GM21529 (cell line): ENCODE measurements around the gene KLHDC7B.
A peak's percentile ranks its signal among the peaks of the same experiment; 100 is the strongest.

ENCODE experiments used
- ATAC-seq: cut with Tn5 transposase; IDR thresholded peaks from one replicate; pipeline ENCODE4 v1.9.1; 2021; ENCODE audit not compliant: unreplicated experiment

The KLHDC7B gene

GRCh38 chr22:50547263-50547985 lies 1.7 kb downstream of the KLHDC7B start:
- no peak for ATAC-seq

GRCh38 chr22:50548040-50548920 lies 2.6 kb downstream of the KLHDC7B start:
- no peak for ATAC-seq

DNA sequence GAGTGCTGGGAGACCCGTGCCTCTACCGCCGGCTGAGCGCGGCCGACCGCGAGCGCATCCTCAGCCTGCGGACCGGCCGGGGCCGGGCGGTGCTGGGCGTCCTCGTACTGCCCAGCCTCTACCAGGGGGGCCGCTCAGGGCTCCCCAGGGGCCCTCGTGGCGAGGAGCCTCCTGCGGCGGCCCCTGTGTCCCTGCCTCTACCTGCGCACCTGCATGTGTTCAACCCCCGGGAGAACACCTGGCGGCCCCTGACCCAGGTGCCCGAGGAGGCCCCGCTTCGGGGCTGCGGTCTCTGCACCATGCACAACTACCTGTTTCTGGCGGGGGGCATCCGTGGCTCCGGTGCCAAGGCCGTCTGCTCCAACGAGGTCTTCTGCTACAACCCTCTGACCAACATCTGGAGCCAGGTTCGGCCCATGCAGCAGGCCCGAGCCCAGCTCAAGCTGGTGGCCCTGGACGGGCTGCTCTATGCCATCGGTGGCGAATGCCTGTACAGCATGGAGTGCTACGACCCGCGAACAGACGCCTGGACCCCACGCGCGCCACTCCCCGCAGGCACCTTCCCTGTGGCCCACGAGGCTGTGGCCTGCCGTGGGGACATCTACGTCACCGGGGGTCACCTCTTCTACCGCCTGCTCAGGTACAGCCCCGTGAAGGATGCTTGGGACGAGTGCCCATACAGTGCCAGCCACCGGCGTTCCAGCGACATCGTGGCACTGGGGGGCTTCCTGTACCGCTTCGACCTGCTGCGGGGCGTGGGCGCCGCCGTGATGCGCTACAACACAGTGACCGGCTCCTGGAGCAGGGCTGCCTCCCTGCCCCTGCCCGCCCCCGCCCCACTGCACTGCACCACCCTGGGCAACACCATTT lies 3.5 kb downstream of the KLHDC7B start:
- ATAC-seq = no peak

GRCh38 chr22:50550395-50550794 lies 4.7 kb downstream of the KLHDC7B start:
- no peak for ATAC-seq

- no peak for ATAC-seq
Observed at GRCh38 chr22:50551160-50551752, 5.6 kb downstream of the KLHDC7B start.

DNA sequence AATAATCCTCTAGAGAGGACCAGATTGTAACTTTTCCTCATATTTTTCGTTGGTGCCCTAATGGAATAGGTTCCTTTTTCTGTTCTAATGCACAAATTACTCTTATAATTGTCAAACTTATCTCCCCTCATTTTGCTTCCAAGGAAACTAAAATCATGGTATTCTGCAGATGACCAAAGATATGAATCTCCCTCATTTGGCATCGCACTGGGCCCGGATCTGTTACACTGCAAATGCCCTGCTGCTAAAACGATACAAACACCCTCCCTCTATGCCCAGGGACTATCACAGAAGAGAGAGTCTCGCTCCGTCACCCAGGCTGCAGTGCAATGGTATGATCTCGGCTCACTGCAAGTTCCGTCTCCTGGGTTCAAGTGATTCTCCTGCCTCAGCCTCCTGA lies 7.6 kb downstream of the KLHDC7B start:
- ATAC-seq = no peak

DNA sequence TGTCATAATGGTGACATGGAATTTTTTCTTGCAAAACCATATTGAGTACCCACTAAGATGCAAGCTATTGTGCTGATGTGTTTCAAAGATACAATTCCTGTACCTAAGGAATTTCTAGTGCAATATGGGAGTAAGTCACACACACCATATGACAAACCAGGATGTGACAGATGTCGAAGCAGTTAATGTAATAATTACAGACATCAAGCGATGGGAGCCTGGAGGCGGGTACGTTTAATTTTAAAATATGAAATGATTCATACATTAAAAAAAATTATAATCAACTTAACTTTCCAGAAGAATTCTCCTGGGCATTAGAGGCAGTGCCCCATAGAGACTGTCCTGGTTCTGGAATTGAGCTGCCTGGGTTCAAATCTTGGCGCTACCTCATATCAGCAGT lies 11.0 kb downstream of the KLHDC7B start:
- no peak for ATAC-seq

DNA sequence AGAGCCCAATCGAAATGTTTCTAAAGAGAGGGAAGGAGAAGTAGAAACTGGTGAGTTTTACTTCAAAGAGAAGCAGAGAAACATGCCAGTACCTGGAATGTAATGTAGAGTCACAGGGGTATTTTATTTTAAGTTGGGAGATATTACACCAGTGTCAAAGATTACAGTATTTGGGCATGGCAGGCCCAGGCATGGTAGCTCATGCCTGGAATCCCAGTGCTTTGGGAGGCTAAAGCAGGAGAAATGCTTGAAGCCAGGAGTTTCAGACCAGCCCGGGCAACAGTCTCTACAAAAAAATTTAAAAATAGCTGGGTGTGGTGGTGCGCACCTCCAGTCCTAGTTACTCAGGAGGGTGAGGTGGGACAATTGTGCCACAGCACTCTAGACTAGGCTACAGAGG lies 14.3 kb downstream of the KLHDC7B start:
- no peak for ATAC-seq

- ATAC-seq = no peak
Observed at GRCh38 chr22:50561401-50562358, 16.0 kb downstream of the KLHDC7B start.

- peak; percentile 91 for ATAC-seq
Observed at GRCh38 chr22:50562523-50563412, 17.1 kb downstream of the KLHDC7B start, which contains the start of gene SYCE3. Gene SYCE3, minus strand, starts transcription at chr22:50562919. Its CDS starts 6,514 bp downstream, at chr22:50556405.

DNA sequence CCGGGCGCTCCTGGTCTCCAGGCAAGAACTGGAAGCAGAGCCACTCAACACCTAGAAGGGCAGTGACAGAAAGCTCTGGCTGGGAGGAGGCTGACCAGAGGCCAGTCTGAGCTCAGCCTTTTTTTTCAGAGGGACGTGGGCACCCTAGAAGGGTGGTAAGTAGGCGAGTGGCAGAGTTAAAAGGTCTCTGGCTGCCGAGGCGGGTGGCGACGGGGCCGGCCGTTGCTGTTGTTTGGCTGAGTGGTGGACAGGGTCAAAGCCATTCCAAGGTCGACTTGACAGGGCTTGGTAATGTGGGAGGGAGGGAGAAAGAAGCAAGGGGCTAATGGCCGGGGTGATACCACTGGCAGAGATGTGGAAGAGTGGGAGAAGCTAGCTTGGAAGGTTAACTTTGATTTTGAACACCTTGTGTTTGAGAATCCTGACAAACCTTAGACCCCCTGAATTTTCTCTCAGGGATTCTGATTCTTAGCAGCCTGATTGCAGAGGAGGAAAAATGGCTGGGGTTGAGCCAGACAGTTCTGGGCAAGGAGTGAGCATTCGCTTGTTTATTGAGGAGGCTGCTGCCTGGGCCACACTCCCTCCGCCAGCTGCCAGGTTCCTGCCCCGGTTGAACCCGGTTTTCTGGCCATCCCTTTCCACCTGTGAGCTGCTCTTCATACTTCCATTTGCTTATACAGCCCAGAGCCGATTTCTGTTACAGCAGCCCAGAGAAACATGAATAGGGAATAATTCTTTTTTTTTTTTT lies 17.9 kb downstream of the KLHDC7B start:
- ATAC-seq = no peak

GRCh38 chr22:50564289-50564688 lies 18.6 kb downstream of the KLHDC7B start:
- ATAC-seq = no peak

DNA sequence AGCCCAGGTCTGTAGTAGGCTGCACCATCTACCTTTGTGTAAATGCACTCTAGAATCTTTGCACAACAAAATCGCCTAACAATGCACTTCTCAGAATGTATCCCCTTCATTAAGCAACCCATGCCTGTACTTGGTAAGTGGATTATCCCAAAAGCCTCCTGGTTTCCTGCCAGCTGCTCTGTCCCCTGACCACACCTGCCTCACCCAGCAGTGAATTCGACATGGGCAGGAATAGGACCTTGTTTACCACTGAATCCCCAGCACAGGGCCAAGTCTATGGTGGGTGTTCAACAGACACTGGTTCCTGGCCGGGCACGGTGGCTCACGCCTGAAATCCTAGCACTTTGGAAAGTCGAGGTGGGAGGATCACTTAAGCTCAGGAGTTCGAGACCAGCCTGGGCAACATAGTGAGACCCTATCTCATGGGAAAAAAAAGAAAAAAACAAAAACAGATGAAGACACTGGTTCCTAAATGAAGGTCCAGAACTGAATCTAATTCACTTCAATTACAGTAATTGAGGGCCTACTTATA lies 22.1 kb downstream of the KLHDC7B start:
- ATAC-seq = no peak

DNA sequence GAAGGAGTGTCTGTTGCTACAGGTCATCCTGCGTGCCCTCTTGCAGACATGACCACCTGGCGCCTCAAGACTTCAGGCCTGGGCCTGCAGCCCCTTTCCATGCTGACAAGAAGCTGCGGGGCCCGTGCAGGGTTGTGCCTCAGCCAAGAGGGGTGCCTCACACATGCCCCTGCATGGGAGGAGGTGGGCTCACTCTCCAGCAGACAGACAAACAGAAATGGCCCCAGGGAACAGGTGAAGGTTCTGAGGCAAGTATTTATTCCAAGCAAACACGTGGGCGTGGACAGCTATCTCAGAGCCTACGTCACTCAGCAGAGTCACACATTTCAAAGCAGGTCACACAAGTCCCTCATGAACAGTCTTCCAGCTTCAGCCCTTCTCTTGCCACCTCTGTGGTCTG lies 22.9 kb downstream of the KLHDC7B start:
- ATAC-seq = no peak

DNA sequence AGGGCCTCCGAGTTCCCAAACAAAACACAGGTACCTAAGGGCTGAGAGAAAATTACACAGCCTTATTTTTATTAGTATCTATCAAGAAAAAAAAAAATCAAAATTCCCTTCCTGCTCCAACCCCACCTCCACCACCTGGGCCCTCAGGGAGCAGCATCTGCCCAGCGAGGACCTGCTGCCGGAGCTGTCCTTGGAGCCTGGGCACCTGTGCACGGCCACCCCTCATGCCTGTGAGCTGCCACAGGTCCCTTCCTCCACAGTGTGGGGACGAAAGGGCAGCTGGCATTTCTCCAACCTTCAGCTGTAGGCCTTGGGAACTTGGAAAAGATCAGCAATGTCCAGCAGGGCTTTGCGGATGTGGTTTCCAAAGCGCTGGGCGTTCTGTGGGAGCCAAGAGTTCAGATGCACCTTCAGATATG lies 23.4 kb downstream of the KLHDC7B start:
- no peak for ATAC-seq

DNA sequence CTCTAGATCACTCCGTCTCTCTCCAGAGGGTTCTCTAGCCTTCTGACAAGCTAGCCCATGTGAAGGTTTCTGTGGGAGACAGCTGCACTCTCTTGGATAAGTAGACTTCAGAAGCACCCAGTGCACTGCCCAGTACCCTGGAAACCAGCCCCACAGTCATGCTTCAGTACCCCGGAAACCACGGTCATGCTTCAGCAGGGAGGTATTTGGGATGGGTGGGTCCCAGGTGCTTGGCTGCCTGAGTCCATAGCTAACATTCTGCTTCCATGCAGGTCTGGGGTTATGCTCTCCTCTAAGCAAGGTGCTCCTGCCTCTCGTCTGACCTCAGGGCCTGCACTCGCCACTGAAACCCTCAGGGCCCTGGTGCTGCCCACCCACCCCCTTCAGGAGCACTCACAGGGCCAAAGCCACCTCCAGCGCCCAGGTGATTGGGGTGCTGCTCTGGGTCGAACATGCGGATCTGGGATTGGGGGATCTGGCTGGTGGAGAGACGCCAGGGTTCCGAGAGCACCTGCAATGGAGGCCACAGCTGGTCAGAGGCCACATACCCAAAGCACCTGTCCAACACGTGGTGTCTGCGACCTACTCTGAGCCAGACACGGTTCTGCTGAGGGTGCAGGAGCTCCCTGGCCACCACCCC lies 24.3 kb downstream of the KLHDC7B start:
- ATAC-seq = no peak

DNA sequence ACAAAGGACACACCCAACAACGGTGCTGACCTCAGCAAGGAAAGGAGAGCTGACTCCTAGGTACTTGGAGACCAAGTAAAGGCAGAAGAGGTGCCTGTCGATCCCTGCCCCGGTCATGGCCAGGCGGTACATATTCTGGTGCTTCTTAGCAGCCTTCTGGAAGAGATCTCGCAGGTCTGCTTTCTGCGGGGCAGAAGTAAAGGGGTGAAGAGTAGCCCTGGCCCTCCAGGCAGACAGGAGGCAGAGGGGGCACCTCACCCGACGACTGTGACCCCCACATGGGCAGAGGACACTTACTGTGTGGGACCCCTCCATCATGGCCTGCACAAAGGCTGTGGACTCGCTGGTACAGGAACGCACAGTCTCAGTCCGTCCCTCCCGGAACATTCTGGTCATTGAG lies 25.2 kb downstream of the KLHDC7B start:
- no peak for ATAC-seq
